ENCODE data around the gene MIER2. TPM values are rescaled to one million over a fixed set of nuclear protein-coding genes. Genes with fewer than 3 reads are reported as not detected.
"Not testable (repeated sequence)": the region's sequence is repeated elsewhere in the genome, so short reads cannot be mapped to it uniquely, and the experiment has no call there.

The MIER2 gene
- 10 to 100 TPM; 17.2 to 18.6 TPM for total RNA-seq

GRCh38 chr19:344625-345319 is at the start of gene MIER2:
Gene MIER2, minus strand, starts transcription at chr19:344796. Its CDS starts 14 bp downstream, at chr19:344782.
- Mint-ChIP-seq H3K9me3 (peaks cover 7% of the 10 kb centered on the region), H3K4me1 (peaks cover 43% of the 10 kb centered on the region), H3K27ac (peak within 1 kb of the TSS; percentile 77), H3K27me3 (peaks cover 19% of the 10 kb centered on the region), H3K4me3 (peak within 1 kb of the TSS; percentile 88), H3K36me3 (peaks cover 28% of the 10 kb centered on the region)
- DNase-seq, result peak; percentile 92

- H3K4me1 Mint-ChIP-seq, H3K36me3 Mint-ChIP-seq, DNase-seq, H3K27me3 Mint-ChIP-seq: not testable (repeated sequence)
- H3K27ac Mint-ChIP-seq, result peak overlapping the region; percentile 64
- peak overlapping the region; percentile 33 for H3K4me3 Mint-ChIP-seq
- H3K9me3 Mint-ChIP-seq, result peaks cover 20% of the 10 kb centered on the region
Observed at GRCh38 chr19:393560-393959, 49.0 kb upstream of the MIER2 start.

GRCh38 chr19:392375-392970 is 47.9 kb upstream of the MIER2 start:
- Mint-ChIP-seq H3K36me3 (peaks cover 10% of the 10 kb centered on the region), H3K27ac (no peak overlapping the region), H3K9me3 (peaks cover 20% of the 10 kb centered on the region), H3K4me3 (no peak overlapping the region), H3K4me1 (no peaks in the 10 kb centered on the region), H3K27me3 (peaks cover 11% of the 10 kb centered on the region)
- no peak for DNase-seq

GRCh38 chr19:391726-392374 is 47.3 kb upstream of the MIER2 start:
- DNase-seq, result no peak

GRCh38 chr19:391207-391557 is 46.6 kb upstream of the MIER2 start:
- peaks cover 10% of the 10 kb centered on the region for H3K36me3 Mint-ChIP-seq
- no peak for DNase-seq
- H3K4me1 Mint-ChIP-seq, result peaks cover under 1% of the 10 kb centered on the region
- peaks cover 20% of the 10 kb centered on the region for H3K9me3 Mint-ChIP-seq
- H3K27ac Mint-ChIP-seq, result no peak overlapping the region
- peaks cover 22% of the 10 kb centered on the region for H3K27me3 Mint-ChIP-seq
- H3K4me3 Mint-ChIP-seq, result no peak overlapping the region

More at GRCh38 chr19:391726-392374, 47.3 kb upstream of the MIER2 start:
- H3K4me1 Mint-ChIP-seq, result no peaks in the 10 kb centered on the region
- H3K27me3 Mint-ChIP-seq, result peaks cover 15% of the 10 kb centered on the region
- H3K9me3 Mint-ChIP-seq, result peaks cover 20% of the 10 kb centered on the region
- H3K27ac Mint-ChIP-seq, result no peak overlapping the region
- no peak overlapping the region for H3K4me3 Mint-ChIP-seq
- H3K36me3 Mint-ChIP-seq, result peaks cover 10% of the 10 kb centered on the region

- Mint-ChIP-seq H3K36me3 (peaks cover 7% of the 10 kb centered on the region), H3K27me3 (peaks cover 28% of the 10 kb centered on the region), H3K4me3 (no peak overlapping the region), H3K4me1 (peaks cover 3% of the 10 kb centered on the region), H3K27ac (no peak overlapping the region), H3K9me3 (peaks cover 18% of the 10 kb centered on the region)
- DNase-seq, result no peak
Observed at GRCh38 chr19:390386-391206, 46.0 kb upstream of the MIER2 start.

GRCh38 chr19:389935-390289 is 45.3 kb upstream of the MIER2 start:
- no peak overlapping the region for H3K4me3 Mint-ChIP-seq
- H3K4me1 Mint-ChIP-seq, result peaks cover 3% of the 10 kb centered on the region
- H3K9me3 Mint-ChIP-seq, result peaks cover 15% of the 10 kb centered on the region
- no peak for DNase-seq
- peaks cover 6% of the 10 kb centered on the region for H3K36me3 Mint-ChIP-seq
- no peak overlapping the region for H3K27ac Mint-ChIP-seq
- H3K27me3 Mint-ChIP-seq, result peaks cover 33% of the 10 kb centered on the region

- Mint-ChIP-seq H3K27me3 (peaks cover 38% of the 10 kb centered on the region), H3K4me1 (peaks cover 5% of the 10 kb centered on the region), H3K4me3 (no peak overlapping the region), H3K27ac (no peak overlapping the region), H3K9me3 (peaks cover 14% of the 10 kb centered on the region), H3K36me3 (peaks cover 6% of the 10 kb centered on the region)
- no peak for DNase-seq
Observed at GRCh38 chr19:389255-389934, 44.8 kb upstream of the MIER2 start.

GRCh38 chr19:388691-389090 is 44.1 kb upstream of the MIER2 start:
- no peak overlapping the region for H3K27ac Mint-ChIP-seq
- peaks cover 8% of the 10 kb centered on the region for H3K4me1 Mint-ChIP-seq
- no peak for DNase-seq
- peaks cover 10% of the 10 kb centered on the region for H3K9me3 Mint-ChIP-seq
- H3K36me3 Mint-ChIP-seq, result peaks cover 10% of the 10 kb centered on the region
- H3K27me3 Mint-ChIP-seq, result peaks cover 45% of the 10 kb centered on the region
- H3K4me3 Mint-ChIP-seq, result no peak overlapping the region

- H3K4me3 Mint-ChIP-seq, result no peak overlapping the region
- H3K4me1 Mint-ChIP-seq, result peaks cover 15% of the 10 kb centered on the region
- peaks cover 55% of the 10 kb centered on the region for H3K27me3 Mint-ChIP-seq
- no peak overlapping the region for H3K27ac Mint-ChIP-seq
- H3K36me3 Mint-ChIP-seq, result peaks cover 7% of the 10 kb centered on the region
- H3K9me3 Mint-ChIP-seq, result peaks cover 4% of the 10 kb centered on the region
- no peak for DNase-seq
Observed at GRCh38 chr19:387777-388176, 43.2 kb upstream of the MIER2 start.

- not testable (repeated sequence) for H3K27ac Mint-ChIP-seq, H3K4me3 Mint-ChIP-seq, H3K36me3 Mint-ChIP-seq, H3K9me3 Mint-ChIP-seq, DNase-seq
- H3K27me3 Mint-ChIP-seq, result peaks cover 61% of the 10 kb centered on the region
- peaks cover 19% of the 10 kb centered on the region for H3K4me1 Mint-ChIP-seq
Observed at GRCh38 chr19:386632-387301, 42.2 kb upstream of the MIER2 start.

GRCh38 chr19:386189-386588 is 41.6 kb upstream of the MIER2 start:
- H3K4me3 Mint-ChIP-seq, result not testable (repeated sequence)

GRCh38 chr19:384799-385169 is 40.2 kb upstream of the MIER2 start:
- H3K4me3 Mint-ChIP-seq, result no peak overlapping the region
- H3K27me3 Mint-ChIP-seq, result peaks cover 72% of the 10 kb centered on the region
- H3K4me1 Mint-ChIP-seq, result peaks cover 19% of the 10 kb centered on the region
- no peak overlapping the region for H3K27ac Mint-ChIP-seq
- H3K9me3 Mint-ChIP-seq, result peaks cover 4% of the 10 kb centered on the region
- DNase-seq, result no peak
- peaks cover 10% of the 10 kb centered on the region for H3K36me3 Mint-ChIP-seq

More at GRCh38 chr19:386189-386588, 41.6 kb upstream of the MIER2 start:
- not testable (repeated sequence) for H3K36me3 Mint-ChIP-seq, DNase-seq, H3K9me3 Mint-ChIP-seq, H3K27ac Mint-ChIP-seq
- Mint-ChIP-seq H3K4me1 (peaks cover 19% of the 10 kb centered on the region), H3K27me3 (peaks cover 62% of the 10 kb centered on the region)
